Measurements from ENCODE around the gene DOCK4. TPM values are rescaled to one million over a fixed set of nuclear protein-coding genes. Genes with fewer than 3 reads are reported as not detected.

Gene DOCK4
- total RNA-seq, 1 experiment from 2014 or later = 4.9 TPM

- H3T11ph ChIP-seq (ENCODE audit: low read length) = no peak overlapping the region
- TF ChIP-seq CTCF (conservative IDR thresholded peaks at IDR 0.05) = no peak
- H3K4ac ChIP-seq (ENCODE audit: low read depth, low read length) = no peak overlapping the region
- no peaks in the 10 kb centered on the region for H3K79me2 ChIP-seq (ENCODE audit: insufficient read depth, low read length)
- no peak overlapping the region for H3K4me2 ChIP-seq (ENCODE audit: insufficient read depth, insufficient read length, low read length)
- H2AFZ ChIP-seq (ENCODE audit: low read length) = no peak overlapping the region
- no peak overlapping the region for H4K5ac ChIP-seq (ENCODE audit: insufficient read length, low read depth, low read length)
- no peak overlapping the region for H3K27ac ChIP-seq (ENCODE audit: insufficient read length, low read depth, low read length)
- H2BK15ac ChIP-seq (ENCODE audit: low read depth, low read length) = no peak overlapping the region
- H3K23ac ChIP-seq (ENCODE audit: insufficient read length, low read depth, low read length) = no peak overlapping the region
- Mint-ChIP-seq H3K4me3 (no peak overlapping the region), H3K27ac (no peak overlapping the region), H3K27me3 (ENCODE audit: low read depth) (no peaks in the 10 kb centered on the region; the same call in 1 of the 2 replicates), H3K4me1 (peaks cover 0 to 7% of the 10 kb centered on the region in 2 experiments; a peak in 2 of 4 replicates), H3K9me3 (no peaks in the 10 kb centered on the region), H3K36me3 (ENCODE audit: insufficient read depth in 1 of 3, low read depth in 3 of 3) (no peaks in the 10 kb centered on the region; a peak in 1 of 7 replicates)
- no peak overlapping the region for H3K14ac ChIP-seq (ENCODE audit: insufficient read depth, low read length)
- no peak overlapping the region for H2BK120ac ChIP-seq (ENCODE audit: low read depth, low read length, poor library complexity, severe bottlenecking)
- H3K23me2 ChIP-seq (ENCODE audit: insufficient read length, low read depth, low read length, poor library complexity, severe bottlenecking) = no peaks in the 10 kb centered on the region
- no peak overlapping the region for H3K9ac ChIP-seq (ENCODE audit: extremely low read depth, insufficient read length, low read length)
- no peaks in the 10 kb centered on the region for H3K9me3 ChIP-seq (ENCODE audit: control insufficient read depth, low read depth, low read length)
- no peak overlapping the region for H3K56ac ChIP-seq (ENCODE audit: insufficient read length, low read depth, low read length)
- H2BK12ac ChIP-seq (ENCODE audit: insufficient read length, low read depth, low read length) = no peak overlapping the region
- H4K20me1 ChIP-seq (ENCODE audit: control insufficient read depth, insufficient read depth, insufficient read length) = no peaks in the 10 kb centered on the region
- DNase-seq = no peak
- no peaks in the 10 kb centered on the region for H3K4me1 ChIP-seq (ENCODE audit: insufficient read depth, low read length)
- H3K27me3 ChIP-seq (ENCODE audit: insufficient read depth, low read length) = no peaks in the 10 kb centered on the region
- H3K18ac ChIP-seq (ENCODE audit: insufficient read length, low read depth, low read length) = no peak overlapping the region
- H3K79me1 ChIP-seq (ENCODE audit: insufficient read depth, low read depth, low read length, poor library complexity, severe bottlenecking) = no peaks in the 10 kb centered on the region
- no CpG with 5 or more reads among the region's 2 CpGs for WGBS (ENCODE audit: extremely low coverage, insufficient read length, low lambda C conversion rate)
- H4K8ac ChIP-seq (replicated peaks; ENCODE audit: insufficient read length, low read depth, low read length) = no peak overlapping the region
- H2BK20ac ChIP-seq (ENCODE audit: low read depth, low read length, poor library complexity, severe bottlenecking) = no peak overlapping the region
- H4K91ac ChIP-seq (ENCODE audit: insufficient read length, low read depth, low read length) = no peak overlapping the region
- no peak overlapping the region for H2BK5ac ChIP-seq (ENCODE audit: insufficient read length, low read length)
- no peak overlapping the region for H2AK5ac ChIP-seq (ENCODE audit: insufficient read length, low read length)
These were observed 529.4 kb downstream of the DOCK4 start for GRCh38 chr7:111676811-111677210.

Other genes starting within 250 kb of the DOCK4 start
- gene ZNF277, start 296 bp upstream of the DOCK4 start, total RNA-seq (2021) = 13.1 and 15.7 TPM in 2 replicates
- 60.6 and 67.8 TPM in 2 replicates for gene IFRD1, start 244.1 kb upstream of the DOCK4 start, total RNA-seq (2021)